ENCODE measurements around the gene SMIM26. TPM values are rescaled to one million over a fixed set of nuclear protein-coding genes. Genes with fewer than 3 reads are reported as not detected.

SMIM26 gene
- total RNA-seq, 1 donor from 2014 or later = 142 TPM

DNA sequence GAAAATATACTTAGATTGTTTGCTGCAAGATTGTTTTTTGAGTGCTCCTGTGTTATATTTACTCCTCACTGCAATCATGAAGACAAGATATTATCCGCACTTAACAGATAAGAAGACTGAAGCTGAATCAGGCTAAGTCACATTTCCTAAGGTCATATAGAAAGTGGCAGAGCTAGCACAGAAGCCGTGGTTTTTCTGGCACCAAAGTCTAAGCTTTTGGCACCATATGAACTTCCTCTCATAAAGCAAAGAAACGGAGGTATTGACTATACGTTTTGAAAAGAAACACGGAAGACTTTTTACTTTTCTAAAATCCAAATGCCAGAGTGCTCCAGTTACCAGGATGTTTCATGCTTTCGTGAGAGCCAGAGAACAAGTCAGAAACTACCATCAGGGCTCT, 11.3 kb downstream of the SMIM26 start:
- TF ChIP-seq, protein P1, sequence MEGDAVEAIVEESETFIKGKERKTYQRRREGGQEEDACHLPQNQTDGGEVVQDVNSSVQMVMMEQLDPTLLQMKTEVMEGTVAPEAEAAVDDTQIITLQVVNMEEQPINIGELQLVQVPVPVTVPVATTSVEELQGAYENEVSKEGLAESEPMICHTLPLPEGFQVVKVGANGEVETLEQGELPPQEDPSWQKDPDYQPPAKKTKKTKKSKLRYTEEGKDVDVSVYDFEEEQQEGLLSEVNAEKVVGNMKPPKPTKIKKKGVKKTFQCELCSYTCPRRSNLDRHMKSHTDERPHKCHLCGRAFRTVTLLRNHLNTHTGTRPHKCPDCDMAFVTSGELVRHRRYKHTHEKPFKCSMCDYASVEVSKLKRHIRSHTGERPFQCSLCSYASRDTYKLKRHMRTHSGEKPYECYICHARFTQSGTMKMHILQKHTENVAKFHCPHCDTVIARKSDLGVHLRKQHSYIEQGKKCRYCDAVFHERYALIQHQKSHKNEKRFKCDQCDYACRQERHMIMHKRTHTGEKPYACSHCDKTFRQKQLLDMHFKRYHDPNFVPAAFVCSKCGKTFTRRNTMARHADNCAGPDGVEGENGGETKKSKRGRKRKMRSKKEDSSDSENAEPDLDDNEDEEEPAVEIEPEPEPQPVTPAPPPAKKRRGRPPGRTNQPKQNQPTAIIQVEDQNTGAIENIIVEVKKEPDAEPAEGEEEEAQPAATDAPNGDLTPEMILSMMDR (conservative IDR thresholded peaks at IDR 0.05; ENCODE audit: low read depth, low read length) = no peak
- no peak for DNase-seq (ENCODE audit: low read depth)
- no peak overlapping the region for H3K4me3 ChIP-seq (ENCODE audit: low read depth, low read length)

DNA sequence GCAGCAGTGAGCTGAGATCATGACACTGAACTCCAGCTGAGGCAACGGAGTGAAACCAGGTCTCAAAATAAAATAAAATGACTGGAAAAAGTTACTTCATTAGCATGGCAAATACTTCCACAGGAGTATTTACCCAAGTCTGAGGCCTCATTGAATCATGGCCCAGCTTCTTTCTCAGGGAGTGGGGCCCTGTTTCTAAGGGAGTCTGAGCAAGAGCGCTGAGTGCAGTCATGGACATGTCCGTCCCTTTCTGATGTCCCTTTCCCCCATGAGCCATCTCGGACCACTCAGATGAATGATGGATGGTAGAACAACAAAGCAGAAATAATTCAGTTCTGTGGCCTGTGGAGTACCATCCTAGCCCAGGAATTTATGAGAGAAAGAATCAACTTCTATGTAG, 12.8 kb downstream of the SMIM26 start:
- TF ChIP-seq, protein P1 (conservative IDR thresholded peaks at IDR 0.05; ENCODE audit: low read depth, low read length) = no peak
- H3K4me3 ChIP-seq (ENCODE audit: low read depth, low read length) = no peak overlapping the region
- DNase-seq (ENCODE audit: low read depth) = no peak

DNA sequence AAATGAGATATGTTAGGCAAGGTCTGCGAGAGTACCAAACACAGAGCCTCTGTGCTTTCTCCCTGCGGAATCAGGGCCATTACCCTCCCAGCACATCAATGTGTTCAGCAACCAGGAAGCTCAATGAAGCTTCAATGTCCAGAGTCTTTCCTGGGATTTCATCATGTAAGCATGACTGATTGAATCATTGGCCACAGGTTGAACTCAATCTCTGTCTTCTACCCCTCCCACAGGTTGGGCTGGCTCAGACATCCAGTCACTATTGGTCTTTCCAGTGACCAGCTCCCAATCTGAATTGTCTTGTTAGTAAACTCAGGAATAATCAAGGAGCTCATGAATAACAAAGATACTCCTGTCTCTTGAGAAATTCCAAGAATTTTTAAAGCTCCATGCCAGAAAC, 17.9 kb downstream of the SMIM26 start:
- peak; percentile 96 for DNase-seq (ENCODE audit: low read depth)
- TF ChIP-seq, protein P1 (conservative IDR thresholded peaks at IDR 0.05; ENCODE audit: low read depth, low read length) = no peak
- H3K4me3 ChIP-seq (ENCODE audit: low read depth, low read length) = peak overlapping the region; percentile 17

DNA sequence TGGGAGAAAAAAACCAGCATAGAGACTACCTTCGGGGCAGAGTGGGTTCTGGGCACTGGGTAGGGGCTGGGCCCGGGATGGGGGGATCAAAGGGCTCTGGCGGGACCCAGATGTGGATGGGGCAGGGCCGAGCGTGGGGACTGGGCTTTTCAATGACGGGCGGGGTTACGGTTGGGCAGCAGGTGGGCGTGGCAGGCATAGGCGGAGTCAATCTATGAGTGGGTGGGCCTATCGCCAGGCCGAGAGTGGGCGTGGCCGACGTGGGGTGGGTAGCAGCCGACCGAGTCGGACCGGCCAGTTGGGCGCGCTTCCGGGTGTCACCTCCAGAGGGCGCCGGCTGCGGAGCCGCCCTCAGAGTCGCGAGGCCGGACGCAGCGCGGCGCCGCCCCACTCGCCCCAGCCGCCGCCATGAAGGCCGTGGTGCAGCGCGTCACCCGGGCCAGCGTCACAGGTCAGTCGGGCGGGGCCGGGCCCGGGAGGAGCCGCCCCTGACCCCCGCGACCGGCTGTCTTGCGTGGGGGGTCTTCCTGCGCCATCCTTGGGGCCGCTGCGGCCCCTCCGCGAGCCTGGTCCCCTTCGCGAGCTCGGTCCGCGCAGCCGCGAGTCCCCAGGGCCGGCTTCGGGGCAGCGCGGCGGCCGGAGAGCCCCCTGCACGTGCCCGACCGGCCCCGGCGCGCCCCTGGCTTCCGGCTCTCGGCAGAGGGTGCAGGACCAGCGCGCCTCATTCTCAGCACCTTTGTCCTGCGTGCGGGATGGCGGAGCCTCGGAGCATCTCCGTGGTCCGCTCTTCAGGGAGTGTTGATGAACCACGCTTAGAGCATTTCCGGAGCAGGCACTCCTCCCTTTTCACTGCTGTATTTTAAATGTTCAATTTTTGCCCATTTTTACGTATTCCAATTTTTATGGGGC, 20.7 kb downstream of the SMIM26 start, which contains the start of gene DTD1:
TSS of gene DTD1 (plus strand) at position 390 of the 909 bp plus-strand sequence. CDS start at position 409, 19 bp downstream.
- DNase-seq (ENCODE audit: low read depth) = peak; percentile 16
- TF ChIP-seq, protein P1 (conservative IDR thresholded peaks at IDR 0.05; ENCODE audit: low read depth, low read length) = peak; percentile 59
- H3K4me3 ChIP-seq (ENCODE audit: low read depth, low read length) = peak within 1 kb of the TSS; percentile 85

DNA sequence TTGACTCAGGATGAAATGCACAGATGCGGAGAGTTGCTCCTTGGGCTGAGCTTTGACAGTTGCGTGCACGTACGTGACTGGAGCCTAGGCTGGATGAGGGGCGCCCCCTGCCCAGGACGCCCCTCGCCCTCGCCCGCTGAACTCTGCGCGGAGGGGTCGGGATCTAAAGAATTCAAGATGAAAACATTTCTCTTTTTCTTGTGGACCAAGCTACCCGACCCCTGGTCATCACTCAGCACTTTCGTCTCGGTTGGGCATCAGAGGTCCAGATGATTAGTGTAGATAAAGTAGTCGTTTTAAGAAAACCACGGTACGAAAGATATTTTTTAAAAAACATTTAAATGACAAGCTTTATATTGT, 21.3 kb downstream of the SMIM26 start:
- no peak for DNase-seq (ENCODE audit: low read depth)
- TF ChIP-seq, protein P1 (conservative IDR thresholded peaks at IDR 0.05; ENCODE audit: low read depth, low read length) = no peak
- H3K4me3 ChIP-seq (ENCODE audit: low read depth, low read length) = peak overlapping the region; percentile 85

DNA sequence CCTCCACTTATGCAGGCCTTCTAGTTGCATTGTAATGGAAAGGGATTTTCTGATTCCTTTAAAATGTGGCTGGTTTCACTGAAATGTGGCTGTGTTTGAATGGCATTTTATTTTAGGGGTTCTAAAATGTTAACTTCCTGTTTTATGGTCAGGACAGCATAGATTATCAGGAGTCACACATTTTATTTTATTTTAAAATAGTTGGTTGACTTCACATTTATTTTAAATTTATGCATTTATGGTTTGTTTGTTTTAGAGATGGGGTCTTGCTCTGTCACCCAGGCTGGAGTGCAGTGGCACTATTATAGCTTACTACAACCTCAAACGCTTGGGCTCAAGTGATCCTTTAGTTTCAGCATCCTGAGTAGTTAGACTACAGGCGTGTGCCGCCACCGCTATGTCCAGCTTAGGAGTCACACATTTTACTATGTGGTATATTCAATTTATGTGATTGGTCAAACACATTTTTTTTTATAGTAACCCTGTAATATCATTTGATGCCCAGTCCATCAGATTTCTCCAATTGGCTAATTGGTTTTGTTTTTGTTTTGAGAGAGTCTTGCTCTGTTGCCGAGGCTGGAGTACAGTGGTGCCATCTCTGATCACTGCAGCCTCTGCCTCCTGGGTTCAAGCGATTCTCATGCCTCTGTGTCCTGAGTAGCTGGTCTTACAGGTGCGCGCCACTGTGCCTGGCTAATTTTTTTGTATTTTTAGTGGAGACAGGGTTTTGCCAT, 22.9 kb downstream of the SMIM26 start:
- TF ChIP-seq, protein P1 (conservative IDR thresholded peaks at IDR 0.05; ENCODE audit: low read depth, low read length) = no peak
- no peak overlapping the region for H3K4me3 ChIP-seq (ENCODE audit: low read depth, low read length)
- no peak for DNase-seq (ENCODE audit: low read depth)

All from epithelial cell of proximal tubule (primary cell).